GM13977 (cell line): ENCODE measurements around the gene CTTNBP2.

Experiments used
- DNase-seq: peaks from one replicate; pipeline ENCODE4 v3.0.0; 2012; ENCODE audit warnings: low spot score
- in situ Hi-C: fragments of 300-500 bp; cut with MboI; formaldehyde crosslinking; loops from one replicate; pipeline ENCODE4 v1.12.0; 2022; ENCODE audit warnings: low sequenced_read_pairs, low pct_unique_long_range_greater_than_20kb, mixed read lengths, inconsistent platforms; ENCODE audit not compliant: unreplicated experiment
- TF ChIP-seq, protein P1 (sequence below): IDR thresholded peaks from 2 replicates; pipeline ENCODE4 v1.5.1; 2012; ENCODE audit warnings: mild to moderate bottlenecking, control low read depth; ENCODE audit not compliant: insufficient read depth; ENCODE audit errors: extremely low read depth, missing control alignments

The CTTNBP2 gene

GRCh38 chr7:117667456-117667855 is 205.8 kb downstream of the CTTNBP2 start:
- TF ChIP-seq, protein P1, sequence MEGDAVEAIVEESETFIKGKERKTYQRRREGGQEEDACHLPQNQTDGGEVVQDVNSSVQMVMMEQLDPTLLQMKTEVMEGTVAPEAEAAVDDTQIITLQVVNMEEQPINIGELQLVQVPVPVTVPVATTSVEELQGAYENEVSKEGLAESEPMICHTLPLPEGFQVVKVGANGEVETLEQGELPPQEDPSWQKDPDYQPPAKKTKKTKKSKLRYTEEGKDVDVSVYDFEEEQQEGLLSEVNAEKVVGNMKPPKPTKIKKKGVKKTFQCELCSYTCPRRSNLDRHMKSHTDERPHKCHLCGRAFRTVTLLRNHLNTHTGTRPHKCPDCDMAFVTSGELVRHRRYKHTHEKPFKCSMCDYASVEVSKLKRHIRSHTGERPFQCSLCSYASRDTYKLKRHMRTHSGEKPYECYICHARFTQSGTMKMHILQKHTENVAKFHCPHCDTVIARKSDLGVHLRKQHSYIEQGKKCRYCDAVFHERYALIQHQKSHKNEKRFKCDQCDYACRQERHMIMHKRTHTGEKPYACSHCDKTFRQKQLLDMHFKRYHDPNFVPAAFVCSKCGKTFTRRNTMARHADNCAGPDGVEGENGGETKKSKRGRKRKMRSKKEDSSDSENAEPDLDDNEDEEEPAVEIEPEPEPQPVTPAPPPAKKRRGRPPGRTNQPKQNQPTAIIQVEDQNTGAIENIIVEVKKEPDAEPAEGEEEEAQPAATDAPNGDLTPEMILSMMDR, result no peak
- in situ Hi-C loops, result no loop called here
- DNase-seq, result no peak

GRCh38 chr7:117666689-117667088 is 206.6 kb downstream of the CTTNBP2 start:
- TF ChIP-seq, protein P1, result no peak
- in situ Hi-C loops, result no loop called here
- no peak for DNase-seq

DNA sequence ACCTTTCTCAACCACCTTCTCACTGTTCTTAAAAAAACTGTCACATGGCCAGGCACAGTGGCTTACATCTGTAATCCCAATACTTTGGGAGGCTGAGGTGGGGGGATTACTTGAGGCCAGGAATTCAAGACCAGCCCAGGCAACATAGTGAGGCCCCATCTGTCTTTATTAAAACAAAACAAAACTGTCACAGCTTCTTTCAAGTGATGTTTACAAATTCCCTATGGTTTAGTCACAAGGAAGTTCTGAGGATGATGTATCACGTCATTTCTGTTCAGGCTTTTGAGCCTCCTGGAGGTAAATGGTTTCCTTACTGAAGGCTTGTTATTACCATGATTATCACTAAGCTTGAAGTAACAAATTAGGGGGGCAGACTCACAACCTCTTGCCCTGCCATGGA is 207.2 kb downstream of the CTTNBP2 start:
- in situ Hi-C loops, result no loop called here
- TF ChIP-seq, protein P1, result no peak
- DNase-seq, result no peak

GRCh38 chr7:117665368-117665767 is 207.9 kb downstream of the CTTNBP2 start:
- TF ChIP-seq, protein P1, result no peak
- in situ Hi-C loops, result no loop called here
- DNase-seq, result no peak

- in situ Hi-C loops, result no loop called here
- TF ChIP-seq, protein P1, result no peak
- no peak for DNase-seq
Observed at GRCh38 chr7:117664047-117664446, 209.2 kb downstream of the CTTNBP2 start.

- in situ Hi-C loops, result no loop called here
- DNase-seq, result no peak
- TF ChIP-seq, protein P1, result no peak
Observed at GRCh38 chr7:117661328-117661727, 211.9 kb downstream of the CTTNBP2 start.
